Astrocyte of the spinal cord (primary cell): ENCODE measurements around the gene DFFB.

ENCODE experiments used
- DNase-seq: peaks from one replicate; pipeline ENCODE4 v3.0.0; 2011; ENCODE audit warnings: low read depth, low spot score
- H3K4me3 ChIP-seq: 2 replicates; pipeline ENCODE4 v1.5.1; 2011; ENCODE audit warnings: low read depth, mild to moderate bottlenecking, low read length, moderate library complexity
- in situ Hi-C: cut with HindIII; loops from 2 replicates; pipeline ENCODE4 v1.10.0; 2017; ENCODE audit warnings: low sequenced_read_pairs
- TF ChIP-seq, protein P1 (sequence below): IDR thresholded peaks from 2 replicates; pipeline ENCODE4 v1.5.1; 2012; ENCODE audit warnings: low read depth, mild to moderate bottlenecking, low read length, inconsistent platforms

Gene DFFB

DNA sequence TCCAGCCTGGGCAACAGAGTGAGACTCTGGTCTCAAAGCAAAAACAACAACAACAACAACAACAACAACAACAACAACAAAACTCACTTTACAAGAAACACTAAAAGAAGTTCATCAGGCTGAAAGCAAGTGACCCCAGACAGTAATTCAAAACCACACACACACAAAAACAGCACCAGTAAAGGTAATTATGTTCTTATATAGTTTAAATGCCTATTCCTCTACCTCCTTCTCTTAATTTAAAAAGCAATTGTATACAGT lies 41.1 kb downstream of the DFFB start:
- no peak overlapping the region for H3K4me3 ChIP-seq
- DNase-seq: no peak
- in situ Hi-C loops: no loop called here
- TF ChIP-seq, protein P1, sequence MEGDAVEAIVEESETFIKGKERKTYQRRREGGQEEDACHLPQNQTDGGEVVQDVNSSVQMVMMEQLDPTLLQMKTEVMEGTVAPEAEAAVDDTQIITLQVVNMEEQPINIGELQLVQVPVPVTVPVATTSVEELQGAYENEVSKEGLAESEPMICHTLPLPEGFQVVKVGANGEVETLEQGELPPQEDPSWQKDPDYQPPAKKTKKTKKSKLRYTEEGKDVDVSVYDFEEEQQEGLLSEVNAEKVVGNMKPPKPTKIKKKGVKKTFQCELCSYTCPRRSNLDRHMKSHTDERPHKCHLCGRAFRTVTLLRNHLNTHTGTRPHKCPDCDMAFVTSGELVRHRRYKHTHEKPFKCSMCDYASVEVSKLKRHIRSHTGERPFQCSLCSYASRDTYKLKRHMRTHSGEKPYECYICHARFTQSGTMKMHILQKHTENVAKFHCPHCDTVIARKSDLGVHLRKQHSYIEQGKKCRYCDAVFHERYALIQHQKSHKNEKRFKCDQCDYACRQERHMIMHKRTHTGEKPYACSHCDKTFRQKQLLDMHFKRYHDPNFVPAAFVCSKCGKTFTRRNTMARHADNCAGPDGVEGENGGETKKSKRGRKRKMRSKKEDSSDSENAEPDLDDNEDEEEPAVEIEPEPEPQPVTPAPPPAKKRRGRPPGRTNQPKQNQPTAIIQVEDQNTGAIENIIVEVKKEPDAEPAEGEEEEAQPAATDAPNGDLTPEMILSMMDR: no peak

DNA sequence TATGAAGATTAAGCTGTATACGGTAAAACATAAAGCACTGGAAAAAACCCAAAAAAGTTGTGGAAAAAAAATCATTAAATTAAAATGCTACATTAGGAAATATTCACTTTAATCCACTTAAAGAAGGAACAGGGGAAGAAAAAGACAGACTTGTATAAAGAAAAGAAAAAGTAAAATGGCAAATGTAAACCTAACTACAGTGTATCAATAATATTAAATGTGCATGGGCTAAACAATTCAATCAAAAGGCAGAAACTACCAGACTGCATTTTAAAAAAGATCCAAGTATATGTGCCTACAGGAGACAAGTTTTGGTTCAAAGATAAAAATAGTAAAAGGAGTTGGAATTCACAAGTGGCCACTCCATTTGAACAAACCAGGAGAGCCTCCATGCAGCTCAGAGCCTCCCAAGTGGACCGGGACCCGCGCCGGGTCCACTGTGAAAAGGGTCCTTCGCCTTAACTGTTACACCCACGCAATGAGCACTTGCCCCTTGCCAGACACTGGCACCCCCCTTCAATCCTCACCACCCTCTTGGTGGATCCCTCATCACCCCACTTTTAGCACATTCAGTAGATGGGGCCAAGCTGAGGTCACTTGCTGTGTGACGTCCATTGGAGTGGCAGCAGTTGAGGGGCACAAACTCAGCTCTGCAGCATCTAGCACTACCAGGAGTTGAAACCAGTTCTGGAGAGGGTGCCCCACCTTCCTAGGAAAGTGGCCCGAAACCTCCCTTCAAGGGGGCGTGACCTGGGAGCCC lies 41.9 kb downstream of the DFFB start:
- in situ Hi-C loops: no loop called here
- TF ChIP-seq, protein P1: no peak
- no peak for DNase-seq
- peak overlapping the region; percentile 90 for H3K4me3 ChIP-seq

DNA sequence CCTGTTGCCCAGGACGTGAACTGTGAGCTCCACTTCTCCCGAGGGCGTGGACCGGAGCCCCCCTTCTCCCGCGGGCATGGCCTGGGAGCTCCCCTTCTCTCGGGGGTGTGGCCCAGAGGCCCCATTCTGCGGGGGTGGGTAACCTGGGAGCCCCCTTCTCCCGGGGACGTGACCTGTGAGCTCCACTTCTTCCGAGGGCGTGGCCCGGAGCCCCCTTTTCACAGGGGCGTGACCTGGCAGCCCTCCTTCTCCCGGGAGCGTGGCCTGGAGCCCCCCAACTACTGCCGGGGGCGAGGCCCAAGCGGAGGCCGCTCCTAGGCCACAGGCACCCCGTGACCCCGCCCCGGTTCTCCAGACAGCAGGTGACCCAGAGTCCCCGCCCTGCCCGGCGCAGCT lies 42.5 kb downstream of the DFFB start:
- TF ChIP-seq, protein P1: peak; percentile 23
- peak overlapping the region; percentile 90 for H3K4me3 ChIP-seq
- in situ Hi-C loops: no loop called here
- no peak for DNase-seq

DNA sequence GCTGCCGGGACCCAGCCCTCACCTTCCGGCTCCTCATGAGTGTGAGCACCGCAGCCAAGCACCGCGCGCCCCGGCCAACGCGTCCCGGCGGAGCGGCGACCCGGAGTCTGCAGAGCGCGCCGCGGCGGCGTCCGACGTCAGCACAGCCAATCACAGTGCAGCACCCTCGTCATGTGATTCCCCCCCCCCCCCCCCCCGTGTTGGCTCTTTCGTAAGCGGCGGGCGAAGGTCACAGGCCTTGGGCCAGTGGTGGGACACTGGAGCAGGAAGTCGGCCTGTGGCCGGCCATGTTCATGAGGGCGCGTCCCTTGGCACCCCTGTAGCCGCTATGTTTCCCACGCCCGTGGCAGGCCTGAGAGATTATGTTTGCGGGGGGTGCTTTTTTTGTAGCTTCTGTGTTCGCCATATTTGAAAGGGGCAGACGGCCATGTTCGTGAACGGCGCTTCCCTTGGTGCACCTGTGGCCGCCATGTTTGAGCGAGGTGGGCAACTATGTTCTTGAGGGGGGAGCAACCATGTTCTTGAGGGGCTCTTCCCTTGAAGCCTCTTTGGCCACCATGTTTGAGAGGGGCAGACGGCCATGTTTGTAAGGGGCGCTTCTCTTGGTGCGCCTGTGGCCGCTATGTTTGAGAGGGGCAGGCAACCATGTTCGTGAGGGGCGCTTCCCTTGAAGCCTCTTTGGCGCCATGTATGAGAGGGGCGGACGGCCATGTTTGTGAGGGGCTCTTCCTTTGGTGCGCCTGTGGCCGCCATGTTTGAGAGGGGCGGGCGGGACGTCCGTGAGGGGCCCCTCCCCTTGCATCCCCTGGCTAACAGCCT lies 43.1 kb downstream of the DFFB start, which contains the start of gene C1orf174:
C1orf174 (minus strand) TSS at position 123 of the 819 bp plus-strand sequence; CDS start at position 37, 86 bp downstream.
- in situ Hi-C loops: no loop called here
- H3K4me3 ChIP-seq: peak within 1 kb of the TSS; percentile 90
- peak; percentile 99 for DNase-seq
- TF ChIP-seq, protein P1: no peak

DNA sequence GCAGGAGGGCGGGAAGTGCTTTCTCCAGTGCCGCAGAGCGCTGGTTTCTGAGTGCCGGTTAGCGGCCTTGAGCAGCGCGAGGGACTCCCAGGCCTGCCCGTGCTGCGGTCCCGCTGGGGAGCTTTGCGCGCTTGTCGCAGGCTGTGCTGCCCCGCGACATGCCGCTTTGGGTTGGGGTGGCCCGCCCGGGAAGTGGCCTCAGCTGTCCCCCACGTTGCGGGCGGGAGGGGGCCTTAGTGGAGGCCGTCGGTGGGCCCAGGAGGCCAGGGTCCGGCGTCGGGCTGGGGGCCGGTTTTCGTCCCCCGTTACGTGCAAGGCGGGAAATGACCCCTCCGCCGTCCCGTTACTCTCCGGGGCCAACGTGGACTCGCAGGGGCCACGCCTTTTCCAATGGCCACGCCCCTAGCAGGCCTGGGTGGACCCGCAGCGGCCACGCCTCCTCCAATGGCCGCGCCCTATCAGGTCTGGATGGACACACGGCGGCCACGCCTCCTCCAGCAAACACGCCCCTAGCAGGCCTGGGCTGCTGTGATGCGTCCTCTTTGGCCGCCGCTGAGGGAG lies 43.8 kb downstream of the DFFB start:
- in situ Hi-C loops: no loop called here
- TF ChIP-seq, protein P1: no peak

DNA sequence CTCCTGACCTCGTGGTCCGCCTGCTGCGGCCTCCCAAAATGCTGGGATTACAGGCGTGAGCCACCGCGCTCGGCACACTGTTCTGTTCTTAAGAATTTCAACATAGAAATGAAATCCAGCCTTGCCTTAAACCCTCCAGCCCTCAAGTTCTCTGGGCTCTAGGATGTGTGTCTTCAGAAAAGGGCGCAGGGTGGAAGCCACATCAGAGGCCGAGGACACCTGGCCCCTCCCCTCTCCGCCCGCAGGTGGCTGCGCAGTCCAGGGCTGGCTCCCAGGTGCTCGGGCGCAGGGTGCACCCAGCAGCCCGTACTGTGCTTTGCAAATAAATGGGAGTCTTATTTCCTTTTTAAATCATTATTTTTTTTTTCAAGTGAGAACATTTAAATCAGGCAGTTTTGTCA lies 44.8 kb downstream of the DFFB start:
- no peak for DNase-seq
- no peak overlapping the region for H3K4me3 ChIP-seq
- in situ Hi-C loops: no loop called here
- TF ChIP-seq, protein P1: no peak

More for the DNA sequence above, 43.8 kb downstream of the DFFB start:
- peak overlapping the region; percentile 90 for H3K4me3 ChIP-seq
- peak; percentile 97 for DNase-seq
